Activated CD8-positive, alpha-beta memory T cell treated with anti-CD3 and anti-CD28 coated beads, Interleukin-2, amount 10 ng/mL, durations not matched to agents 7 days and 5 days (primary cell): ENCODE results near the gene CREB3L2. TPM values are rescaled to one million over a fixed set of nuclear protein-coding genes. Genes with fewer than 3 reads are reported as not detected.

ENCODE experiments used
- ATAC-seq: fragments of 150-1000 bp; cut with Tn5 transposase; one replicate; pipeline ENCODE4 v1.10.0; 2021; ENCODE audit warnings: moderate library complexity
- CTCF ChIA-PET: fragments of 350-600 bp; sonication (Branson Sonifier 250); formaldehyde crosslinking; loops from one replicate; lab custom pipeline; 2021; ENCODE audit warnings: antibody characterized with exemption; lab: Charles Lee
- DNase-seq: peaks from one replicate; pipeline ENCODE4 v3.0.0-alpha.2; 2020
- H3K27ac Mint-ChIP-seq: one replicate; pipeline ENCODE4 v1.8.0; 2021; ENCODE audit warnings: mild to moderate bottlenecking, mixed read lengths
- H3K27me3 Mint-ChIP-seq: one replicate; pipeline ENCODE4 v1.8.0; 2021; ENCODE audit warnings: mixed read lengths
- H3K36me3 Mint-ChIP-seq: one replicate; pipeline ENCODE4 v1.8.0; 2021; ENCODE audit warnings: mild to moderate bottlenecking, mixed read lengths
- H3K4me1 Mint-ChIP-seq: one replicate; pipeline ENCODE4 v1.8.0; 2021; ENCODE audit warnings: mixed read lengths
- H3K4me3 Mint-ChIP-seq: one replicate; pipeline ENCODE4 v1.8.0; 2021; ENCODE audit warnings: mild to moderate bottlenecking, moderate library complexity, mixed read lengths
- H3K9me3 Mint-ChIP-seq: one replicate; pipeline ENCODE4 v1.8.0; 2022; ENCODE audit warnings: low read depth, mixed read lengths
- total RNA-seq, 2 experiments: library from RNA; stranded (reverse); gene quantifications; one replicate each; pipeline ENCODE4 v1.2.3, GENCODE V29; 2021

The CREB3L2 gene
- total RNA-seq, 2 experiments from 2014 or later, result 24.0 to 29.0 TPM

GRCh38 chr7:137958470-137959431 lies 43.1 kb downstream of the CREB3L2 start:
- ATAC-seq (no peak), DNase-seq (no peak)
- CTCF ChIA-PET, result no interaction called here
- Mint-ChIP-seq H3K36me3 (no peaks in the 10 kb centered on the region), H3K4me3 (no peak overlapping the region), H3K27ac (no peak overlapping the region), H3K27me3 (no peaks in the 10 kb centered on the region), H3K9me3 (no peaks in the 10 kb centered on the region), H3K4me1 (peaks cover 9% of the 10 kb centered on the region)

DNA sequence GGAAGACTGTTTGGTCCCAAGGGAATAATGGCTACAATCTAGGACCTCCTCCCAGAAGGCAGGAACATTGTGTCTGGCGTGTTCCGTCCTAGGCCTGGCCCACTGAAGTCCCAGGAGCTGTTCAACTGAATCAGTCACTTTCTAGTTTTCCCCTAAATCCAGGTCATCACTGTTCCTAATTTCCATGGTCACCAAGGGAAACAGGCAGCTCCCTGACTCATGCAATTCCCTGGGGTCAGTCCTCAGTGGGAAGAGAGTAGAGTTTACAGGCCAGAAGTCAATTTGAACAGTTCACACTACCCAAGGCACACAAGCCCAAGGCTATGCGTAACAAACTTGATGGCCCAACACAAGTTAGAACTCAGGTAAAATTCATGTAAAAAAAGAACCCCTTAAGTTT lies 44.0 kb downstream of the CREB3L2 start:
- no peaks in the 10 kb centered on the region for H3K9me3 Mint-ChIP-seq
- CTCF ChIA-PET, result no interaction called here
- no peaks in the 10 kb centered on the region for H3K27me3 Mint-ChIP-seq
- H3K4me3 Mint-ChIP-seq, result no peak overlapping the region
- peaks cover 9% of the 10 kb centered on the region for H3K4me1 Mint-ChIP-seq
- no peak overlapping the region for H3K27ac Mint-ChIP-seq
- H3K36me3 Mint-ChIP-seq, result no peaks in the 10 kb centered on the region
- DNase-seq (no peak), ATAC-seq (no peak)

GRCh38 chr7:137956591-137956990 lies 45.3 kb downstream of the CREB3L2 start:
- ATAC-seq (no peak), DNase-seq (no peak)
- peaks cover 5% of the 10 kb centered on the region for H3K4me1 Mint-ChIP-seq
- H3K9me3 Mint-ChIP-seq, result no peaks in the 10 kb centered on the region
- CTCF ChIA-PET, result no interaction called here
- no peaks in the 10 kb centered on the region for H3K36me3 Mint-ChIP-seq
- no peaks in the 10 kb centered on the region for H3K27me3 Mint-ChIP-seq
- no peak overlapping the region for H3K27ac Mint-ChIP-seq
- no peak overlapping the region for H3K4me3 Mint-ChIP-seq

- H3K27me3 Mint-ChIP-seq, result no peaks in the 10 kb centered on the region
- CTCF ChIA-PET, result interaction anchor here (1.1 kb wide), 1 partner anchor 53 kb away, joined by 5 read pairs; no protein-coding TSS in a partner anchor
- H3K4me1 Mint-ChIP-seq, result peaks cover 1% of the 10 kb centered on the region
- H3K4me3 Mint-ChIP-seq, result no peak overlapping the region
- no peak for ATAC-seq
- DNase-seq, result no peak
- no peaks in the 10 kb centered on the region for H3K9me3 Mint-ChIP-seq
- H3K27ac Mint-ChIP-seq, result no peak overlapping the region
- no peaks in the 10 kb centered on the region for H3K36me3 Mint-ChIP-seq
Measured at GRCh38 chr7:137956183-137956582, 45.7 kb downstream of the CREB3L2 start.

- Mint-ChIP-seq H3K36me3 (no peaks in the 10 kb centered on the region), H3K27me3 (no peaks in the 10 kb centered on the region), H3K27ac (no peak overlapping the region), H3K9me3 (no peaks in the 10 kb centered on the region), H3K4me1 (no peaks in the 10 kb centered on the region), H3K4me3 (no peak overlapping the region)
- CTCF ChIA-PET, result no interaction called here
- no peak for DNase-seq
- ATAC-seq, result no peak
Measured at GRCh38 chr7:137954614-137955013, 47.3 kb downstream of the CREB3L2 start.

- H3K27me3 Mint-ChIP-seq, result no peaks in the 10 kb centered on the region
- no peak for ATAC-seq
- H3K36me3 Mint-ChIP-seq, result no peaks in the 10 kb centered on the region
- no peak overlapping the region for H3K27ac Mint-ChIP-seq
- no peak overlapping the region for H3K4me3 Mint-ChIP-seq
- no peaks in the 10 kb centered on the region for H3K4me1 Mint-ChIP-seq
- no peak for DNase-seq
- no peaks in the 10 kb centered on the region for H3K9me3 Mint-ChIP-seq
- CTCF ChIA-PET, result interaction anchor here (0.6 to 0.9 kb wide), 2 partner anchors 48 to 297 kb away, joined by 3 read pairs; no protein-coding TSS in a partner anchor
Measured at GRCh38 chr7:137953665-137954470, 48.0 kb downstream of the CREB3L2 start.

GRCh38 chr7:137953043-137953664 lies 48.7 kb downstream of the CREB3L2 start:
- CTCF ChIA-PET, result interaction anchor here (0.9 kb wide), 1 partner anchor 297 kb away, joined by 3 read pairs; no protein-coding TSS in a partner anchor
- H3K27me3 Mint-ChIP-seq, result no peaks in the 10 kb centered on the region
- DNase-seq (no peak), ATAC-seq (no peak)
- no peaks in the 10 kb centered on the region for H3K36me3 Mint-ChIP-seq
- no peak overlapping the region for H3K27ac Mint-ChIP-seq
- no peaks in the 10 kb centered on the region for H3K9me3 Mint-ChIP-seq
- no peak overlapping the region for H3K4me3 Mint-ChIP-seq
- no peaks in the 10 kb centered on the region for H3K4me1 Mint-ChIP-seq

GRCh38 chr7:137952426-137952805 lies 49.5 kb downstream of the CREB3L2 start:
- CTCF ChIA-PET, result interaction anchor here (1.4 kb wide), 1 partner anchor 59 kb away, joined by 3 read pairs; no protein-coding TSS in a partner anchor
- no peak for ATAC-seq
- Mint-ChIP-seq H3K36me3 (no peaks in the 10 kb centered on the region), H3K27ac (no peak overlapping the region), H3K4me3 (no peak overlapping the region), H3K27me3 (no peaks in the 10 kb centered on the region), H3K9me3 (no peaks in the 10 kb centered on the region), H3K4me1 (no peaks in the 10 kb centered on the region)
- DNase-seq, result no peak

- no peak overlapping the region for H3K27ac Mint-ChIP-seq
- H3K9me3 Mint-ChIP-seq, result no peaks in the 10 kb centered on the region
- H3K4me1 Mint-ChIP-seq, result no peaks in the 10 kb centered on the region
- ATAC-seq (no peak), DNase-seq (no peak)
- no peak overlapping the region for H3K4me3 Mint-ChIP-seq
- H3K27me3 Mint-ChIP-seq, result no peaks in the 10 kb centered on the region
- H3K36me3 Mint-ChIP-seq, result no peaks in the 10 kb centered on the region
- CTCF ChIA-PET, result interaction anchor here (1.4 kb wide), 1 partner anchor 59 kb away, joined by 3 read pairs; no protein-coding TSS in a partner anchor
Measured at GRCh38 chr7:137951700-137952425, 50.0 kb downstream of the CREB3L2 start.

GRCh38 chr7:137950967-137951366 lies 50.9 kb downstream of the CREB3L2 start:
- Mint-ChIP-seq H3K4me1 (no peaks in the 10 kb centered on the region), H3K27me3 (no peaks in the 10 kb centered on the region), H3K27ac (no peak overlapping the region), H3K36me3 (no peaks in the 10 kb centered on the region), H3K4me3 (no peak overlapping the region), H3K9me3 (no peaks in the 10 kb centered on the region)
- no peak for DNase-seq
- CTCF ChIA-PET, result no interaction called here
- ATAC-seq, result no peak

DNA sequence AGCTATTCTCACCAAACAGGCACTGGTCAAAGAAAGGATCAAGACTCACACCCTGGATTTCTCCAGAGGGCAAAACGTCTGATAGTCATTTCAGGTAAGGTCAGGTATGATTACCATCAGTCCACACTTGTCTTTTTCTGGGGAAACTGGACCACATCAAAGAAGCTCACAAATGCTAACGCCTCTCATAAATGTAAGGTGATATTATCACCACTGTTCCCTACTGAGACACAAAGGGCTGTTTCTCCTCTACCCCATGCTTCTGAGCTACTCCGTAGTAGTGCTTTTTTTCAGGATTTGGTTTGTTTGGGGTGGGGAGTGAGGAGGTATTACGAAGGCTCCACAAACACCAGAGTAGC lies 51.6 kb downstream of the CREB3L2 start:
- Mint-ChIP-seq H3K27me3 (no peaks in the 10 kb centered on the region), H3K9me3 (no peaks in the 10 kb centered on the region)
- CTCF ChIA-PET, result no interaction called here

GRCh38 chr7:137949416-137950262 lies 52.2 kb downstream of the CREB3L2 start:
- H3K4me1 Mint-ChIP-seq, result no peaks in the 10 kb centered on the region
- H3K27me3 Mint-ChIP-seq, result no peaks in the 10 kb centered on the region
- H3K9me3 Mint-ChIP-seq, result no peaks in the 10 kb centered on the region
- no peak for ATAC-seq
- DNase-seq, result no peak
- CTCF ChIA-PET, result no interaction called here
- no peak overlapping the region for H3K4me3 Mint-ChIP-seq
- no peaks in the 10 kb centered on the region for H3K36me3 Mint-ChIP-seq
- no peak overlapping the region for H3K27ac Mint-ChIP-seq

More for the DNA sequence above, 51.6 kb downstream of the CREB3L2 start:
- H3K4me3 Mint-ChIP-seq, result no peak overlapping the region
- H3K4me1 Mint-ChIP-seq, result no peaks in the 10 kb centered on the region
- no peak overlapping the region for H3K27ac Mint-ChIP-seq
- ATAC-seq, result no peak
- no peaks in the 10 kb centered on the region for H3K36me3 Mint-ChIP-seq
- DNase-seq, result no peak
